WTC11 (cell line): ENCODE measurements around the gene NUP62. TPM values are rescaled to one million over a fixed set of nuclear protein-coding genes. Genes with fewer than 3 reads are reported as not detected.

ENCODE experiments used
- ATAC-seq: fragments of 200-7000 bp; cut with Tn5 transposase; 2 replicates; pipeline ENCODE4 v1.10.0; 2021; ENCODE audit warnings: mild to moderate bottlenecking, moderate library complexity
- CTCF ChIA-PET: fragments of 300-600 bp; sonication (Branson Sonifier 250); formaldehyde crosslinking; loops from one replicate; lab custom pipeline; 2021; ENCODE audit warnings: antibody characterized with exemption; lab: Charles Lee
- POLR2A ChIA-PET: fragments of 350-600 bp; sonication (Branson Sonifier 250); formaldehyde crosslinking; loops from one replicate; lab custom pipeline; 2021; ENCODE audit warnings: antibody characterized with exemption; lab: Charles Lee
- DNase-seq: peaks from one replicate; pipeline ENCODE4 v3.0.0; 2021; ENCODE audit warnings: low spot score
- H3K27ac Mint-ChIP-seq: 2 replicates; pipeline ENCODE4 v1.8.0; 2021; ENCODE audit warnings: mixed read lengths
- H3K27me3 Mint-ChIP-seq: 2 replicates; pipeline ENCODE4 v1.8.0; 2021; ENCODE audit warnings: low read depth, mild to moderate bottlenecking, moderate library complexity, mixed read lengths
- H3K36me3 Mint-ChIP-seq: 2 replicates; pipeline ENCODE4 v1.8.0; 2021; ENCODE audit warnings: mixed read lengths
- H3K4me1 Mint-ChIP-seq: 2 replicates; pipeline ENCODE4 v1.8.0; 2022; ENCODE audit warnings: mixed read lengths
- H3K4me3 Mint-ChIP-seq: 2 replicates; pipeline ENCODE4 v1.8.0; 2021; ENCODE audit warnings: mild to moderate bottlenecking, moderate library complexity, mixed read lengths
- H3K9me3 Mint-ChIP-seq: 2 replicates; pipeline ENCODE4 v1.8.0; 2021; ENCODE audit warnings: mixed read lengths
- CBFB ChIP-seq: sonication (generic); formaldehyde crosslinking; IDR thresholded peaks from 2 replicates; pipeline ENCODE4 v1.8.1; 2022; ENCODE audit warnings: mild to moderate bottlenecking, low read depth, missing genetic modification reagents
- CREB1 ChIP-seq: sonication (generic); formaldehyde crosslinking; IDR thresholded peaks from 2 replicates; pipeline ENCODE4 v1.8.0; 2023; ENCODE audit warnings: mild to moderate bottlenecking, missing genetic modification reagents
- FOXJ3 ChIP-seq: sonication (generic); formaldehyde crosslinking; IDR thresholded peaks from 2 replicates; pipeline ENCODE4 v1.9.0; 2021; ENCODE audit warnings: missing genetic modification reagents, mild to moderate bottlenecking, borderline replicate concordance
- HMGA2 ChIP-seq: fragments of 250-450 bp; sonication (Bioruptor Pico); IDR thresholded peaks from 2 replicates; pipeline ENCODE4 v1.4.0; 2021; ENCODE audit warnings: mild to moderate bottlenecking, moderate library complexity
- MXD4 ChIP-seq: fragments of 250-450 bp; sonication (Bioruptor Pico); IDR thresholded peaks from 2 replicates; pipeline ENCODE4 v1.8.0; 2021; ENCODE audit warnings: mild to moderate bottlenecking, moderate library complexity, borderline replicate concordance
- NR2C2 ChIP-seq: sonication (generic); formaldehyde crosslinking; IDR thresholded peaks from 2 replicates; pipeline ENCODE4 v1.8.0; 2022; ENCODE audit warnings: mild to moderate bottlenecking, missing genetic modification reagents
- SMAD3 ChIP-seq: sonication (generic); formaldehyde crosslinking; IDR thresholded peaks from 2 replicates; pipeline ENCODE4 v1.8.0; 2022; ENCODE audit warnings: missing genetic modification reagents, mild to moderate bottlenecking, borderline replicate concordance
- SOX15 ChIP-seq: fragments of 250-450 bp; sonication (Bioruptor Pico); IDR thresholded peaks from 2 replicates; pipeline ENCODE4 v1.9.0; 2021; ENCODE audit warnings: mild to moderate bottlenecking
- SP1 ChIP-seq: sonication (generic); formaldehyde crosslinking; conservative IDR thresholded peaks from 2 replicates; pipeline ENCODE4 v1.8.1; 2022; ENCODE audit warnings: missing genetic modification reagents
- TEAD1 ChIP-seq: sonication (generic); formaldehyde crosslinking; IDR thresholded peaks from 2 replicates; pipeline ENCODE4 v1.8.0; 2022; ENCODE audit warnings: mild to moderate bottlenecking, missing genetic modification reagents
- ZBTB21 ChIP-seq: sonication (generic); formaldehyde crosslinking; IDR thresholded peaks from 2 replicates; pipeline ENCODE4 v1.8.1; 2023; ENCODE audit warnings: mild to moderate bottlenecking, missing genetic modification reagents, borderline replicate concordance
- ZNF138 ChIP-seq: sonication (generic); formaldehyde crosslinking; conservative IDR thresholded peaks from 2 replicates; pipeline ENCODE4 v1.8.1; 2022; ENCODE audit warnings: mild to moderate bottlenecking, moderate library complexity, missing genetic modification reagents
- ZNF396 ChIP-seq: fragments of 250-450 bp; sonication (Bioruptor Pico); IDR thresholded peaks from 2 replicates; pipeline ENCODE4 v1.8.0; 2021; ENCODE audit warnings: mild to moderate bottlenecking, moderate library complexity, borderline replicate concordance
- ZNF423 ChIP-seq: fragments of 250-450 bp; sonication (Bioruptor Pico); IDR thresholded peaks from 2 replicates; pipeline ENCODE4 v2.1.2; 2022; ENCODE audit warnings: mild to moderate bottlenecking, moderate library complexity
- total RNA-seq: library from RNA; stranded (reverse); gene quantifications from 3 replicates; pipeline ENCODE4 v1.2.3, GENCODE V29; 2021
- TF ChIP-seq, protein P1 (sequence below): sonication (generic); formaldehyde crosslinking; IDR thresholded peaks from 2 replicates; pipeline ENCODE4 v1.8.0; 2023; ENCODE audit warnings: missing genetic modification reagents
- TF ChIP-seq, protein P2 (sequence below): sonication (generic); formaldehyde crosslinking; IDR thresholded peaks from 2 replicates; pipeline ENCODE4 v1.8.1; 2022; ENCODE audit warnings: mild to moderate bottlenecking, missing genetic modification reagents, moderate library complexity, borderline replicate concordance
- TF ChIP-seq, protein P3 (sequence below): sonication (generic); formaldehyde crosslinking; IDR thresholded peaks from 2 replicates; pipeline ENCODE4 v1.8.0; 2022; ENCODE audit warnings: mild to moderate bottlenecking, missing genetic modification reagents
- TF ChIP-seq, protein P4 (sequence below): fragments of 200-600 bp; IDR thresholded peaks from 2 replicates; pipeline ENCODE4 v1.8.0; 2022; ENCODE audit warnings: antibody characterized with exemption
- TF ChIP-seq, protein P5 (sequence below): sonication (generic); formaldehyde crosslinking; IDR thresholded peaks from 2 replicates; pipeline ENCODE4 v1.8.1; 2023; ENCODE audit warnings: mild to moderate bottlenecking, missing genetic modification reagents, moderate library complexity
- TF ChIP-seq, protein P6 (sequence below): sonication (generic); formaldehyde crosslinking; IDR thresholded peaks from 2 replicates; pipeline ENCODE4 v1.8.1; 2023; ENCODE audit warnings: mild to moderate bottlenecking, missing genetic modification reagents
- TF ChIP-seq, protein P7 (sequence below): sonication (generic); formaldehyde crosslinking; conservative IDR thresholded peaks from 2 replicates; pipeline ENCODE4 v1.8.1; 2022; ENCODE audit warnings: mild to moderate bottlenecking, missing genetic modification reagents
- TF ChIP-seq, protein P8 (sequence below): sonication (generic); formaldehyde crosslinking; IDR thresholded peaks from 2 replicates; pipeline ENCODE4 v1.8.1; 2022; ENCODE audit warnings: low read depth, mild to moderate bottlenecking, moderate library complexity, missing genetic modification reagents, borderline replicate concordance

Gene NUP62
- total RNA-seq, 1 experiment from 2014 or later: 87.1 TPM

DNA sequence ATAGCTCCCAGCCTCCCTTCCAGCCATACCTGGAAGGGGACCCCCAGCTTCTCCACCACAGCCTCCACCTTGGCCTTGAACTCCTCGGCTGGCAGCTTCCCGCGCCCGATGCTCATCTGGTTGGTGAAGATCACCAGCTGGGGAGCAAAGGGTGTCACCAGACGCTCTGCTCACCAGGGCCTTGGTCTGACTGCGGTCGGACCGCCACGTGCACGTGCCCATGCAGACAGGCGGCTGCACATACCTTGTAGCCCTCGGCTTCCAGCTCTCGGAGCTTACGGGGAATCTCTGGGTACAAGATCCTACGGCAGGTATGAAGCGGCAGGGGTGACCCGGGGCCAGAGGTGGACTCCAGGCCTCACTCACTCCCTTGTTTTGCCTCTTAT lies 65.4 kb downstream of the NUP62 start:
- Mint-ChIP-seq H3K36me3 (peaks cover 28% of the 10 kb centered on the region), H3K4me1 (peaks cover 34% of the 10 kb centered on the region), H3K4me3 (no peak overlapping the region), H3K27me3 (no peaks in the 10 kb centered on the region), H3K27ac (0 out of 2 replicates have a peak overlapping the region, but pooled peaks have one; percentile 67), H3K9me3 (peaks cover 3% of the 10 kb centered on the region; the same call in 1 of the 2 replicates)
- TF ChIP-seq, protein P1, sequence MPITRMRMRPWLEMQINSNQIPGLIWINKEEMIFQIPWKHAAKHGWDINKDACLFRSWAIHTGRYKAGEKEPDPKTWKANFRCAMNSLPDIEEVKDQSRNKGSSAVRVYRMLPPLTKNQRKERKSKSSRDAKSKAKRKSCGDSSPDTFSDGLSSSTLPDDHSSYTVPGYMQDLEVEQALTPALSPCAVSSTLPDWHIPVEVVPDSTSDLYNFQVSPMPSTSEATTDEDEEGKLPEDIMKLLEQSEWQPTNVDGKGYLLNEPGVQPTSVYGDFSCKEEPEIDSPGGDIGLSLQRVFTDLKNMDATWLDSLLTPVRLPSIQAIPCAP (CRISPR knock-in tag): no peak
- TF ChIP-seq, protein P2, sequence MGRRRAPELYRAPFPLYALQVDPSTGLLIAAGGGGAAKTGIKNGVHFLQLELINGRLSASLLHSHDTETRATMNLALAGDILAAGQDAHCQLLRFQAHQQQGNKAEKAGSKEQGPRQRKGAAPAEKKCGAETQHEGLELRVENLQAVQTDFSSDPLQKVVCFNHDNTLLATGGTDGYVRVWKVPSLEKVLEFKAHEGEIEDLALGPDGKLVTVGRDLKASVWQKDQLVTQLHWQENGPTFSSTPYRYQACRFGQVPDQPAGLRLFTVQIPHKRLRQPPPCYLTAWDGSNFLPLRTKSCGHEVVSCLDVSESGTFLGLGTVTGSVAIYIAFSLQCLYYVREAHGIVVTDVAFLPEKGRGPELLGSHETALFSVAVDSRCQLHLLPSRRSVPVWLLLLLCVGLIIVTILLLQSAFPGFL: no peak
- TF ChIP-seq ZNF396 (CRISPR knock-in tag): no peak
- TF ChIP-seq SMAD3 (CRISPR knock-in tag): no peak
- TF ChIP-seq FOXJ3 (CRISPR knock-in tag): no peak
- TF ChIP-seq ZNF423 (CRISPR knock-in tag): no peak
- no peak for TF ChIP-seq MXD4 (CRISPR knock-in tag)
- TF ChIP-seq TEAD1: no peak
- TF ChIP-seq, protein P3, sequence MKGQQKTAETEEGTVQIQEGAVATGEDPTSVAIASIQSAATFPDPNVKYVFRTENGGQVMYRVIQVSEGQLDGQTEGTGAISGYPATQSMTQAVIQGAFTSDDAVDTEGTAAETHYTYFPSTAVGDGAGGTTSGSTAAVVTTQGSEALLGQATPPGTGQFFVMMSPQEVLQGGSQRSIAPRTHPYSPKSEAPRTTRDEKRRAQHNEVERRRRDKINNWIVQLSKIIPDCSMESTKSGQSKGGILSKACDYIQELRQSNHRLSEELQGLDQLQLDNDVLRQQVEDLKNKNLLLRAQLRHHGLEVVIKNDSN (CRISPR knock-in tag): no peak
- no peak for TF ChIP-seq ZBTB21 (CRISPR knock-in tag)
- TF ChIP-seq, protein P4, sequence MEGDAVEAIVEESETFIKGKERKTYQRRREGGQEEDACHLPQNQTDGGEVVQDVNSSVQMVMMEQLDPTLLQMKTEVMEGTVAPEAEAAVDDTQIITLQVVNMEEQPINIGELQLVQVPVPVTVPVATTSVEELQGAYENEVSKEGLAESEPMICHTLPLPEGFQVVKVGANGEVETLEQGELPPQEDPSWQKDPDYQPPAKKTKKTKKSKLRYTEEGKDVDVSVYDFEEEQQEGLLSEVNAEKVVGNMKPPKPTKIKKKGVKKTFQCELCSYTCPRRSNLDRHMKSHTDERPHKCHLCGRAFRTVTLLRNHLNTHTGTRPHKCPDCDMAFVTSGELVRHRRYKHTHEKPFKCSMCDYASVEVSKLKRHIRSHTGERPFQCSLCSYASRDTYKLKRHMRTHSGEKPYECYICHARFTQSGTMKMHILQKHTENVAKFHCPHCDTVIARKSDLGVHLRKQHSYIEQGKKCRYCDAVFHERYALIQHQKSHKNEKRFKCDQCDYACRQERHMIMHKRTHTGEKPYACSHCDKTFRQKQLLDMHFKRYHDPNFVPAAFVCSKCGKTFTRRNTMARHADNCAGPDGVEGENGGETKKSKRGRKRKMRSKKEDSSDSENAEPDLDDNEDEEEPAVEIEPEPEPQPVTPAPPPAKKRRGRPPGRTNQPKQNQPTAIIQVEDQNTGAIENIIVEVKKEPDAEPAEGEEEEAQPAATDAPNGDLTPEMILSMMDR: no peak
- no peak for TF ChIP-seq HMGA2
- TF ChIP-seq SP1 (CRISPR knock-in tag): no peak
- TF ChIP-seq SOX15 (CRISPR knock-in tag): no peak
- TF ChIP-seq CBFB (CRISPR knock-in tag): no peak
- TF ChIP-seq, protein P5, sequence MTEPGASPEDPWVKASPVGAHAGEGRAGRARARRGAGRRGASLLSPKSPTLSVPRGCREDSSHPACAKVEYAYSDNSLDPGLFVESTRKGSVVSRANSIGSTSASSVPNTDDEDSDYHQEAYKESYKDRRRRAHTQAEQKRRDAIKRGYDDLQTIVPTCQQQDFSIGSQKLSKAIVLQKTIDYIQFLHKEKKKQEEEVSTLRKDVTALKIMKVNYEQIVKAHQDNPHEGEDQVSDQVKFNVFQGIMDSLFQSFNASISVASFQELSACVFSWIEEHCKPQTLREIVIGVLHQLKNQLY (CRISPR knock-in tag): no peak
- TF ChIP-seq CREB1 (CRISPR knock-in tag): no peak
- TF ChIP-seq ZNF138 (CRISPR knock-in tag): no peak
- no peak for TF ChIP-seq NR2C2
- DNase-seq (no peak), ATAC-seq (no peak)
- ChIA-PET POLR2A (interaction anchor here (1.1 kb wide), 1 partner anchor 49 kb away, joined by 3 read pairs; no protein-coding TSS in a partner anchor), CTCF (interaction anchor here (1.3 to 1.6 kb wide), 2 partner anchors 26 to 60 kb away, joined by 4 read pairs; no protein-coding TSS in a partner anchor)

DNA sequence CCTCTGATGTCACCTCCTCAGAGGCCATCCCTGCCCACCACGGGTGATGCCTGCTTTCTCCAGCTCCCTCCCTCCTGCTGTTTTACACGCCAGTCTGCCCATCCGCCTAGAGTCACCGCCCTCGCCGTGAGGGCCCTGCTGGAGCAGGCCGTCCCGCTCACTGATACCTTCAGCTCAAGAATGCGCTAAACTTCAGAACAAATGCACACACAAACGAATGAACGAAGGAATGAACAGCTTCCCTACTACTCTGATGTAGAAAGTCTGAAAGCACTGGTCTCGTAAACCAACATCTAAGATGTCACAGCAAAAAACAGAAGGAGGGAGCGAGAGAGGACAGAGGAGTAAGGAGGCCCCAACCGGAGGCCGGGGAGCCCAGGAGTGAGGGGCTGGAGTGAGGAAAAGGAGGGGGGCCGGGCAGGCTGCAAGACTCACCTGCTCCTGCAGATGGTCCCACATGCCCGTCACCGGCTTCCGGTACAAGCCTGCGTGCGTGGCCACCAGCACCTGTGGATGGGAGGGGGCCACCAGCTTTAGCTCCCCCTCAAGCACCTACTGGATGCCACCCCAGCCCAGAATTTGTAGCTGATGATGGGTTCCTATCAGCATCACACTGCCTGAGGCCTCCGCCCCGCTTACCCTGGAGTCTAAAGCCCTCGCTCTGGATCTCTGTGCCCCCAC lies 65.9 kb downstream of the NUP62 start:
- peaks cover 31% of the 10 kb centered on the region for H3K36me3 Mint-ChIP-seq
- ChIA-PET POLR2A (interaction anchor here (0.6 to 1.1 kb wide), 2 partner anchors 48 to 287 kb away, joined by 3 to 4 read pairs; no protein-coding TSS in a partner anchor), CTCF (interaction anchor here (0.5 to 1.6 kb wide), 8 partner anchors 14 to 452 kb away, joined by 3 to 4 read pairs (median 3); partner anchors contain the start of genes AKT1S1, FUZ and TBC1D17)
- no peaks in the 10 kb centered on the region for H3K27me3 Mint-ChIP-seq
- peaks cover 34% of the 10 kb centered on the region for H3K4me1 Mint-ChIP-seq
- peak overlapping the region; percentile 93 for H3K27ac Mint-ChIP-seq
- 0 out of 2 replicates have a peak overlapping the region, but pooled peaks have one; percentile 27 for H3K4me3 Mint-ChIP-seq
- H3K9me3 Mint-ChIP-seq: peaks cover 2% of the 10 kb centered on the region; the same call in 1 of the 2 replicates
- DNase-seq (no peak), ATAC-seq (no peak)
- TF ChIP-seq, protein P6, sequence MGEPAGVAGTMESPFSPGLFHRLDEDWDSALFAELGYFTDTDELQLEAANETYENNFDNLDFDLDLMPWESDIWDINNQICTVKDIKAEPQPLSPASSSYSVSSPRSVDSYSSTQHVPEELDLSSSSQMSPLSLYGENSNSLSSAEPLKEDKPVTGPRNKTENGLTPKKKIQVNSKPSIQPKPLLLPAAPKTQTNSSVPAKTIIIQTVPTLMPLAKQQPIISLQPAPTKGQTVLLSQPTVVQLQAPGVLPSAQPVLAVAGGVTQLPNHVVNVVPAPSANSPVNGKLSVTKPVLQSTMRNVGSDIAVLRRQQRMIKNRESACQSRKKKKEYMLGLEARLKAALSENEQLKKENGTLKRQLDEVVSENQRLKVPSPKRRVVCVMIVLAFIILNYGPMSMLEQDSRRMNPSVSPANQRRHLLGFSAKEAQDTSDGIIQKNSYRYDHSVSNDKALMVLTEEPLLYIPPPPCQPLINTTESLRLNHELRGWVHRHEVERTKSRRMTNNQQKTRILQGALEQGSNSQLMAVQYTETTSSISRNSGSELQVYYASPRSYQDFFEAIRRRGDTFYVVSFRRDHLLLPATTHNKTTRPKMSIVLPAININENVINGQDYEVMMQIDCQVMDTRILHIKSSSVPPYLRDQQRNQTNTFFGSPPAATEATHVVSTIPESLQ (CRISPR knock-in tag): no peak
- TF ChIP-seq, protein P4: no peak
- TF ChIP-seq, protein P7, sequence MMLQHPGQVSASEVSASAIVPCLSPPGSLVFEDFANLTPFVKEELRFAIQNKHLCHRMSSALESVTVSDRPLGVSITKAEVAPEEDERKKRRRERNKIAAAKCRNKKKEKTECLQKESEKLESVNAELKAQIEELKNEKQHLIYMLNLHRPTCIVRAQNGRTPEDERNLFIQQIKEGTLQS: no peak
- TF ChIP-seq, protein P8, sequence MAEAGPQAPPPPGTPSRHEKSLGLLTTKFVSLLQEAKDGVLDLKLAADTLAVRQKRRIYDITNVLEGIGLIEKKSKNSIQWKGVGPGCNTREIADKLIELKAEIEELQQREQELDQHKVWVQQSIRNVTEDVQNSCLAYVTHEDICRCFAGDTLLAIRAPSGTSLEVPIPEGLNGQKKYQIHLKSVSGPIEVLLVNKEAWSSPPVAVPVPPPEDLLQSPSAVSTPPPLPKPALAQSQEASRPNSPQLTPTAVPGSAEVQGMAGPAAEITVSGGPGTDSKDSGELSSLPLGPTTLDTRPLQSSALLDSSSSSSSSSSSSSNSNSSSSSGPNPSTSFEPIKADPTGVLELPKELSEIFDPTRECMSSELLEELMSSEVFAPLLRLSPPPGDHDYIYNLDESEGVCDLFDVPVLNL: no peak
- TF ChIP-seq, protein P1 (CRISPR knock-in tag): no peak
- no peak for TF ChIP-seq SOX15 (CRISPR knock-in tag)
